T-helper 9 cell (primary cell): ENCODE results near the gene SPOUT1.
A peak's percentile ranks its signal among the peaks of the same experiment; 100 is the strongest.

ENCODE experiments used
- DNase-seq: peaks from one replicate; pipeline ENCODE4 v3.0.0-alpha.2; 2020

The SPOUT1 gene

DNA sequence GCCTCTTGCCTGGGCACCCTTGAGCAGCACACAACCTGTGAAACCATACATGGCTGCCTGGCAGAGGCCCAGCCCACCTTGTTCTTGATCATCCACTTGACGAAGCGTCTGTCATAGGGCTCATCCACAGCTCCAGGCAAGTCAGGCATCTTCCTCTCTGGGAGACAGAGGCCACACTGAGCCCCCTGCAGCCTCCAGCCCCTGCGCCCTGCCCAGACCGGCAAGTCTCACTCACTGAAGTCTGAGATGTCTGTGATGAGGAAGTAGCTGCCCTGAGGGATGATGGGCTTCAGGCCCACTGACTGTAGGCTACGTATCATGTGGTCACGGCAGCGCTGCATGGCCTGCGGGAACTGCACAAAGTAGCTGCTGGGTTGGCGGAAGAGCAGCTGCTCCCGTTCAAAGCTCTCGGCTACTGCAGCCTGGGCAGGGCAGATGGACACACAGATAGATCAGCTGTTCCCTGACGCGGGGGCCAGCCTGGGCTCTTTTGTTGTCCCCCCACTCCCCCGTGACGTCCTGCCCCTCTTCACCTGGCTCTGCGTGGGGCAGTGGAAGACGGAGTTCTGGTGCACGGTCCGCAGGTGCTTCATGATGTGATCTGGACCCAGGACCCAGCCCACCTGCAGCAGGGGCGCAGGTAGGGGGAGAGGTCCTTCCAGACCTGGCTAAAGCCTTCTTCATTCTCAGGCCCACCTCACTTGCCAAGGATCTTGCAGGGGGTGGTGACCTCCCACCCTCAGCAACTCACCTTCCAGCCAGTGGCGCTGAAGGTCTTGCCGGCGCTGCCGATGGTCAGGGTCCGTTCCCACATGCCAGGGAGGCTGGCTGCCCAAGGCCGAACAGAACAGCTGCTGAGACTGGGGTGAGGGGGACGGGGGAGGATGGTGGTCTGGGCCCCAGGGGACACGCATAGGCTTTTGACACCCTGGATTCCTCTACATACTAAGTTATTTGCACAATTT is 5.9 kb upstream of the SPOUT1 start:
- DNase-seq: no peak

DNA sequence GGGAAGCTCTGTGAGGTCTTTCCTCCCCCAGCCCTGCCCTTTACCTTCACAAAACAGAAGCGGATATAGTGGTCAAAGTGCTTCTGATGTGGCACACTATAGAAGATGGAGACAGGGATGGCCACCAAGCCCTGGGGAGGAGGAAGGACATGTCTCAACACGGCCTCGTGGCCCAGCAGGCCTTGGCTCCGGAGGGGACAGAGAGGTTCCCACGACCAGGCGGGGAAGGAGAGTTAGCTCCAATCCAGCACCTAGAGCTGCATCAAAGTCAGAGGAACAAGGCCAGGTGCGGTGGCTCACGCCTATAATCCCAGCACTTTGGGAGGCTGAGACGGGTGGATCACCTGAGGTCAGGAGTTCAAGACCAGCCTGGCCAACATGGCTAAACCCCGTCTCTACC is 4.1 kb upstream of the SPOUT1 start:
- DNase-seq: no peak

DNA sequence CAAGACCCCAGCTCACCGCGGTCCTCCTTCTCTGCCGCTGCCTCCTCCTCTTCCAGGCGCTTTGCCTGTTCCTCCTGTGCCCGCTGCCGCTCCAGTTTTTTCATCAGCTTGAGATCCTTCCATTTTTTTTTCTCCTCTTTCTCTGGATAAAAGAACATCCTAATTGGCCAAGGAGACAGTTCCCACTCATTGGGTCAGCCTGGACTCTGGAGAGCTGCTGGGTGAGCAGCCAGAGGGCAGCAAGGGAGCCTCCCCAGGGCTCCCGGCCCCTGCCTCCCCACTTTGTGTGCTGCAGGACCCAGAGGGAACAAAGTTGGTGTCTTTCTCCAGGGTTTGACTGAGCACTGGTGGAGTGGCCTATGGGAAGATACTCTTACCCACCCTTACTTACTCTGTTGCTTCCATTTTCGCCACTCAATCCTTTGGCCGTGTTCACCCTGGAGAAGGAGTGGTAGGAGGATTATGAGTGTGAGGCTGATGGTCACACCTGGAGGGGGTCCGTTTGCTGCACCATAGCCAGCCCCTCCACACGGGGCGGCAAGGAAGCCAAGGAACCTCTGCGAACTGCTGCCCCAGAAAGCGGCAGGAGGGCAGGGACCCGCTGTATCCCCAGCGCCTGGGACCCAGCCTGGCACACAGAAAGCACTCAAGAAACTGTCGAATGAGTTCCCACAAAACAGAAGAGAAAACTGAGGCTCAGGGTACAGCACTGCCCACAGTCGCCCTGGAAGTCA is 708 bp downstream of the SPOUT1 start:
- no peak for DNase-seq

DNA sequence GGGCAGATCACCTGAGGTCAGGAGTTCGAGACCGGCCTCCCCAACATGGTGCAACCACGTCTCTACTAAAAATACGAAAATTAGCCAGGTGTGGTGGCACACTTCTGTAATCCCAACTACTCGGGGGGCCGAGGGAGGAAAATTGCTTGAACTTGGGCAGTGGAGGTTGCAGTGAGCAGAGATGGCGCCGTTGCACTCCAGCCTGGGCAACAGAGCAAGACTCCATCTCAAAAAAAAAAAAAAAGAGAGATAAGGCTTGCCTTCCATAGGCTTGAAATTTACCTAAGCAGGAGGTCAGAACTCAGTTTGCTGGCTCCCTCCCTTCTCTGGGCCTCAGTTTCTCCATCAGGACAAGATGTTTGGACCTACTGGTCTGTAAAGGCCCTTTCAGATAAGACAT is 1.3 kb downstream of the SPOUT1 start:
- no peak for DNase-seq

DNA sequence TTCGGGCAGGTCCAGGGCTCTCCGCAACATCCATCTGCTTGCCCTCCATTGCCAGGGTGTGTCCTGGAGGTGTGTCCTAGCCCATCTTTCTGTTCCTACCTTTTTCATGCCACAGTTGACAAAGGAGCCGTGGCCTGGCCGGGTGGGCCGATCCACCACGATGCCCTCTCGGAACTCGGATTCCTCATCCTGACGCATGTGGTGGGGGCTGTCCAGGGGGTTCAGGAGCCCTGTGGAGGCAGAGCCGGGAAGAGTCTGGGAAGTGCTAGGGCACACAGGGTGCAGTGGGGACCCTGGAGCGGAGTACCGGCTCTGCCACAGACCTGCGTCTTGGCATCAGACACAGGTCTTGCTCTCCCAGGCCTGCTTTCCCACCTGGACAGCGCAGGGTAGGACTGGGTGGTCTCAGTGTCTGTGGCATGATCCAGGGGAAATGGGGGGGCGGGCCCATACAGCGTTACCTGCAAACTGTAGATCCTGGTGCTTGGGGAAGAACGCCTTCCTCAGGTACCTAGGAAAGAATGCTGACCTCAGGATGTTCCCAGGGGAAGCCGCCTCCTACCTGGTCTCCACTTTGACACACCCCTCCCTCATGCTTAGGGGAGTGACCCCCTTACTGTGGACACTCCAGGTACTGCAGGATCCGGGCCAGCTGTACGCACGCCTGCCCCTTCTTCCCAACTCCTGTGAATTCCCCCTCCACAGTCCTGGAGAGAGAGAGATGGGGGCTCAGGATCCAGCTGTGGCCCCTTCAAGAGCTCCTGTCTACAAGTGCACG is 3.5 kb downstream of the SPOUT1 start:
- no peak for DNase-seq

DNA sequence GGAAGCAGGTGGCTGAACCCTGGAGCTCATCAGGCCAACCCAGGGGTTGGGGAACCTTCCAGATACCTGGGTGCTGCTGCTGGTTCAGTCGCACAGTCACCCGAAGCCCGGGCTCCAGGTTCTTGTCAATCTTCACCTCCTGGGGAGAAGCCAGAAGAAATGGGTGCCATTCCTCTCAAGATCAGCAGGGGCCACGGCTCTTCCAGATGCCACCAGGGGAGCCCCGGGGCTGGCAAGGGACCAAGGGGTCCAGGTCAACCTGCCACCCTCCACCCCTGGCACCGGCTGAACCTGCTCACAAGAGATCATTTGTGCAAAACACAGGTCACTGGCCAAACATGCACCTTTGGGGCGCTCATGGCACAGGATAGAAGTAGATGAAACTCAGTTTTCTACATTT is 4.7 kb downstream of the SPOUT1 start:
- no peak for DNase-seq

DNA sequence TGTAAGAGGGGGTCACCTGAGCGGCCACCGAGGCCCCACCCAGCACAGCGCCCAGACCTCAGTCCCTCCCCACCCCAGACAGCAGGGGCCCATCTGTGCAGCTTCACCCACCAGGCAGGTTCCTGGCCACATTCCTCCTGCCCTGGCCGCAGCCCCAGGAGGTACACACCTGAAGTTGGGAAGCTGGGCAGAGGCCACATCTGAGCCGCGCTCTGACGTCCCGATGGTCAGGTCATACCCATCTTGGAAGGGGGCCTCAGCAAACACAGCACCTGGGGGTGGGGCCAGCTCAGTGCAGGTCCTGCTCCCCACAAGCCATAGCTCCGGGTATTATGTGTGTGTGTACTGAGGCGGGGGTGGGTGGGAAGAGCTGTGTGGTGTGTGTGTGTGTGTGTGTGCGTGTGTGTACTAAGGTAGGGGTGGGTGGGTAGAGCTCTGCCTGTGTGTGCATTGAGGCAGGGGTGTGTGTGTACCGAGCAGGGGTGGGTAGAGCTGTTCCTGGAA is 5.6 kb downstream of the SPOUT1 start:
- DNase-seq: no peak

DNA sequence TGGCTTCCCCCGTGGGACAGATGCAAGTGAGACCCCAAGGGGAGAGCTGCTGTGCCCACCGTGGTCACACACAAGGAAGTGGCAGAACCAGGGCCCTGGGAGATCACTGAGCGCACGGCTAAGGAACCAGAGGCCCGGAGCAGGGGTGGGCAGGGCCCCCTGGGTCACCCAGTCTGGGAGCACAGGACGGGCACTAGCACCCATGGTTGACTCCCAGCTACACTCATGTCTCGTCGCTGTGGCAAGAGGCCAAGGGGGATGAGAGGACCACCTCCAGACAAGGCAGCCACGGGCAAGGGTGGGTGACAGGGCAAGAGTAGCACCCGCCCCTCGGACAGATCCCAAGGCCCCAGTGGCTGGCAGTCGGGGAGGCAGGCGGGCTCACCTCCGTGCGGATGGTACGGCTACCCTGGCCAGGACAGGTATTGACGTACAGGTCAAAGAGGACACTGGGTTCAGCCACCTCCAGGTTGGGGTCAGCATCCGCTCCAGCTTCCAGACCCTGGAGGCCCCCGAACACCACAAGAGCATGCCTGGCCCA is 6.2 kb downstream of the SPOUT1 start:
- no peak for DNase-seq

DNA sequence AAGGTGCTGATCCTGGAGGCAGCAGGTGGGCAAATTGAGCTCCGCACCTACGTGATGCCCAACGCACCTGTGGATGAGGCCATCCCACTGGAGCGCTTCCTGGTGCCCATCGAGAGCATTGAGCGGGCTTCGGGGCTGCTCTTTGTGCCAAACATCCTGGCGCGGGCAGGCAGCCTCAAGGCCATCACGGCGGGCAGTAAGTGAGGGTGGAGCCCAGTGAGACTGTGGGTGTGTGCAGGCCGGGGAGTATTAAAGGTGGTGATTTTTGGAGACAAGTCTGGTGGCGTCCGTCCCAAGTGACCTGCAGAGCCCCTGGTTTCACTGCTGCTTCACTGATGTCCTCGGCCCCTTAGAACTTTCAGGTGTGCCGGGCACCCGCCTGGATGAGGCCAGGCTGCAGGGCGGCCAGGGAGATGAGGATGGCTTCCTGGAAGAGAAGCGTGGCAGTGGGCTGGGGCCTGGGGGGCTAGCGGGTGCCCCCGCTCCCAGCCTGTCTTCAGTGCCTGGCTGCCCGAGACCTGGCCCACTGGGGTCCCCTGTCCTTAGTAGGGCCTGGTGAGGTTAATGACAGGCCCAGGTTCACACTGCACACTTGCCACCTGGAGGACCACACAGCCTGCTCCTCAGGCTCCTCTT is 7.1 kb downstream of the SPOUT1 start:
- no peak for DNase-seq

DNA sequence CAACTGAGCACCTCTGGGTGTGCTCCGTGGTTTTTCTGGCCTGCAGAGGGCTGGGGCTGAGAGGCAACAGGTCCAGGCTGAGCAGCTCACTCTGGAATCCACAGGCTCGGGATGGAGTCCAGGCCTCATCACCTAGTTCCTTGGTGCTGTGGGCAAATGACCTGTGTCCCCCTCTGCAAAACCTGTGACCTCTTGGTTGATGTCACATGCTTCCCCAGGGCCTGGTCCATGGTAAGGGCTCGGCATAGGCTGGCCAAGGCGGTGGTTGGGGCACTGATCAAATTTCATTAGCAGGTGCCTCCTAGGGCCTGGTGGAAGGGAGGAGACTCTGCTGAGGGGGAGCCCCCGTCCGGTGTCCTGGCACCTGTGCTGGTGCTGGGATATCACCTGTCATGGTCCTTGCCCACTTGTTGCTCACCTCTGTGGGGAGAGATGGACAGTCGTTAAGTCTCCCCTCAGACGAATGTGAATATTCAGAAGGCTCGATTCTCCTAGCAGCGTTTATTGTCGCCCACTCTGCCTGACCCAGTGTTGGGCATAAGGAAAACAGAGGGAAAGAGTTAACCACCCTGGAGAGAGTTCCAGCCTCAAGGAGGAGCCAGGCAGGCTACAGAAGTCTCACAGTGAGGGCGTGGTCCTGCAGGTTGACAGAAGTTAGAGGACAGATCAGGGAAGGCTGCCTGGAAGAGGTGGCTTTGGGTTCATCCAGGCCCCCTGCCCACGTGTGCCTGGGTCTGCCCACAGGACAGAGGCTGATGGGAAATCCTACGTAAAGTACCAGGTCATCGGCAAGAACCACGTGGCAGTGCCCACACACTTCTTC is 7.8 kb downstream of the SPOUT1 start:
- DNase-seq: no peak

DNA sequence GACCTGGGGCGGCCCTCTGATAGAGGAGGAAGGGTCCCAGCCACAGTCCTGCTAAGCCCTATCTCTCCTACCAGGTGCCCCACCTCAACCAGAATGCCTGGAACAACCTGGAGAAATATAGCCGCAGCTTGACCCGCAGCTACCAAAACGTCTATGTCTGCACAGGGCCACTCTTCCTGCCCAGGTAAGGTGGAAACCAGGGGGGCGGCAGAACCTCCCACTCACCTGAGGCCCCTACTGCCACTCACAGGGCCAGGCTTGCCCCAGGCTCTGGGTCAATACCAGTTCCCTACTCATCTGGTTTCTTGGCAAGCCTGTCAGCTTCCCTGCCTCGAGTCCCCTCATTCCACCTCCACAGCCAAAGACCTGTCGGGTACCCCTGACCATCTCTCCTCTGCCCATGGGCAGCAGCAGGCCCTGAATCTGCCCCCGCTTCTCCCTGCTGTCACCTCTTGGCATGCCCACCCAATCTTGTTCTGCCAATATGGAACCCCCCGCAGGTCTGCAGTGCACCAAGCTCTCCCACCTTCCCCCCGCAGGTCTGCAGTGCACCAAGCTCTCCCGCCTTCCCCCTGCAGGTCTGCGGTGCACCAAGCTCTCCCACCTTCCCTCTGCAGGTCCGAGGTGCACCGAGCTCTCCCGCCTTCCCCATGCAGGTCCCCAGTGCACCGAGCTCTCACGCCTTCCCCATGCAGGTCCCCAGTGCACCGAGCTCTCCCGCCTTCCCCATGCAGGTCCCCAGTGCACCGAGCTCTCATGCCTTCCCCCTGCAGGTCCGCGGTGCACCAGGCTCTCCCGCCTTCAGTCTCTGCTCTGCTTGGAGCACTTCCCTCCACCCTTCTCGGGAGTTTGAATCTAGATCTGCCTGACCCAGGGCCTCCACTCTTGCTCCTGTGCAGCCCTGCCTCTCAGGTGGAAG is 8.7 kb downstream of the SPOUT1 start:
- DNase-seq: no peak

DNA sequence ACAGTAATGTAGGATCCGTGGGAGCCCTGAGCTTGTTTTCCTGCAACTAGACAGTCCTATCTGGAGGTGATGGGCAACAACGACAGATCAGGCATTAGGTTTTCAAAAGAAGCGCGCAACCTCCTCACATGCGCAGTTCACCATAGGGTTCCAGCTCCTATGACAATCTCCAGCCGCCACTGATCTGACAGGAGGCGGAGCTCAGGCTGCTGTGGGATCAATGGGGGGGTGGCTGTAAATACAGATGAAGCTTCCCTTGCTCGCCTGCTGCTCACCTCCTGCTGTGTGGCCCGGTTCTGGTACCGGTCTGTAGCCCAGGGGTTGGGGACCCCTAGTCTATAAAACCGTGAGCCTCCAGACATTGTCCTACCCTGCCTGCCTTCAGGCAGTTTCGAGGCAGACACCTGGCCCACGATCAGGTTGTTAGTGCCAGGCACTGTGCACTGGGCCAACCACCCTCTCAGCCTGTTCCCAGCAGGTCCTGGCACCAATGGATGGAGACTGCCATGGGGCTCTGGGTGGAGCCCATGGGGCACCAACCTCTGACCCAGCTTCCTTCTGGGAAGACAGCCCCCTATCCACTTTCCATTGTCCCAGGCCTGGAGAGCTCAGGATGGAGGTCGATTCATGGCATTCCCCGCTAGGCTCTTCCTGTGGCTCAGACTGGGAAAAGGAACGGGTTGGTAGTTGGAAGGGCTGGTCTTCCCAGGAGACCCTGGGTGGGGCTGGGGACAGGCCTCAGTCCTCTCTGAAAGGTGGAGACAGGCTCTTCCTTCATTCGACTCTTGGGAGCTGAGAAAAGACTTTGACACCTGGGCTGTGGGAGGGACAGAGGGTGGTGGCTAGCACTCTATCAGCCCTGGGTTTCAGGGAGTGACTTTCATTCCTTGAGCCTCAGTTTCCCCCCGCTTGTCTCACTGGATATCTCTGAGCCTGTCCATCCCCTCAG is 9.6 kb downstream of the SPOUT1 start:
- DNase-seq: no peak

DNA sequence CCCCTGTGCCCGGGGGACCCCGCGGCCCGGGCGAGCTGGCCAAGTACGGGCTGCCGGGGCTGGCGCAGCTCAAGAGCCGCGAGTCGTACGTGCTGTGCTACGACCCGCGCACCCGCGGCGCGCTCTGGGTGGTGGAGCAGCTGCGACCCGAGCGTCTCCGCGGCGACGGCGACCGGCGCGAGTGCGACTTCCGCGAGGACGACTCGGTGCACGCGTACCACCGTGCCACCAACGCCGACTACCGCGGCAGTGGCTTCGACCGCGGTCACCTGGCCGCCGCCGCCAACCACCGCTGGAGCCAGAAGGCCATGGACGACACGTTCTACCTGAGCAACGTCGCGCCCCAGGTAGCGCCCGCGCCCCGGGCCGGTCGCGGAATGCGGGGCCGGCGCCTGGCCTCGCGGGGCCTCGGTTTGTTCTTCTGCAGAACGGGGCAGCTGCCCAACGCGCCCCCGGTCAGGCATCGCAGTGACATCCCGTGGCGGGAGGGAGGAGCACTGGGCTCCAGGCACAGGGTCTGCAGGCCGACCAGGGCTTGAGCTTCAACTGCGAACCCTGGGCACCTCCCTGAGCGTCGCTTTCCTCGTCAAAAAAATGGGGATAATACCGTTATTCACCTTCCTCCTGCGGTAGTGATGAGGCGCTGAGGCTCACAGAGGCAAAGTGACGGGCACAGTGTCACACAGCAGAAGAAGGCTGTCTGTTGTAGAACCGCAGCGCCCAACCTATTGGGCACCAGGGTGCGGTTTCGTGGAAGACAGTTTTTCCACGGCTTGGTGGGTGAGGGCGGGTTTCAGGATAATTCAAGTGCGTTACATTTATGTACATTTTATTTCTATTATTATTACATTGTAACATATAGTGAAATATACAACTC is 10.5 kb downstream of the SPOUT1 start:
- peak; percentile 27 for DNase-seq

DNA sequence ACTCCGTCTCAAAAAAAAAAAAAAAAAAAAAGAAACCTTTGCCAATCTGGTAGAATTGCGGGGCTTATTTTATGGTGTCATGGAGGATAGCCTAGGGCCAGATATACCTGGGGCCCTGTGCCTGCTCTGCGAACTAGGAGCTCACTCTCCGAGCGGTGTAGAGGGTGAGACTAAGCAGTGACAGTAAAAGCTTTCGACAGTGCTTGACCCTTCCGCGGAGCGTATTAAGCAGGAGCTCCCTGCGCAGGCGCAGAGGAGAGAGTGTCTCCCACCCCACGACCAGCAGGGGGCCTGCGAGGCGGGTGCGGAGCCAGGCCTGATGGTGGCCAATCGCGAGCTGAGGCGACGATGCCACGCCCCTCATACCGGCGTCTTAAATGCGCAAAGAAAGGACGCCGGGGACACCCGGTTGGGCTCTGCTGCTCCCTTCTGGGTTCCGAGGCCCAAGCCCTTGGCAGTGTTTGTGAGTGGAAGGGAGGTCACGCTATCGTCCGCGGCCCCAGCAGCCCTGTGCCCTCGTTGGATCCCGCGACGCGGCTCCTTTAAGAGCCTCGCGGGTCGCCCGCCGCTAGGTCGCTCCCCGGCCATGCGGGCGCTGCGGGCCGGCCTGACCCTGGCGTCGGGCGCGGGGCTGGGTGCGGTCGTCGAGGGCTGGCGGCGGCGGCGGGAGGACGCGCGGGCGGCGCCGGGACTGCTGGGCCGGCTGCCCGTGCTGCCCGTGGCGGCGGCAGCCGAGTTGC is 11.3 kb downstream of the SPOUT1 start, which contains the start of gene ENDOG:
Gene ENDOG, plus strand, starts transcription at position 402 of the 740 bp plus-strand sequence. Its CDS starts 185 bp downstream, at position 587.
- peak; percentile 97 for DNase-seq

DNA sequence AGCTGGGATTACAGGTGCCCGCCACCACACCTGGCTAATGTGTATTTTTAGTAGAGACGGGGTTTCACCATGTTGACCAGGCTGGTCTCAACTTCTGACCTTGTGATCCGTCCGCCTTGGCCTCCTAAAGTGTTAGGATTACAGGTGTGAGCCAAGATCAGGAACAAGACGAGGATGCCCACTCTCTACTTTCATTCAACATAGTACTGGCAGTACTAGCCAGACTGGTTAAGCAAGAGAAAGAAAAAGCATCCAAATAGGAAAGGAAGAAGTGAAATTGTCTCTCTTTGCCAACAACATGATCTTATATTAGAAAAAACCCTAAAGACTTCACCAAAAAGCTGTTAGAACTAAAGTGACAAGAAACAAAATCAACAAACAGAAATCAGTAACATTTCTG is 18.7 kb downstream of the SPOUT1 start:
- DNase-seq: no peak

DNA sequence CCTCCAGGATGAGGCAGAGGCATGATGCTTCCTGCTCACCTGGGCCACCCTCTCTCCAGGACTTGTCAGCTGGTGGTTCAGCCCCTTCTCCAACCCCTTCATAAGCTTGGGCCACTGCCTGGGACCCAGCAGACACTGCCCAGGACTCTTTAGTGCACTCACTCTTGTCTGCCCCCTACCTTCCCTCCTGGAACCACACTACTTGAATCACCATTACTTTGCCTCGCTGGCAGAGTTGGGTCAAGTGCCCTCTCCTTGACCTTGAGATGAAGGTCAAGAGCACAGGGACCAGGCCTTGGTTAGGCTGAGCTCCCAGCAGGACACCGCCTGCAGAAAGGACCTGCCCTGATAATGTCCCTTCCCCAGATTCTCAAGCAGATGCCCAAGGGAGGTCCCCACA is 19.8 kb downstream of the SPOUT1 start:
- no peak for DNase-seq

DNA sequence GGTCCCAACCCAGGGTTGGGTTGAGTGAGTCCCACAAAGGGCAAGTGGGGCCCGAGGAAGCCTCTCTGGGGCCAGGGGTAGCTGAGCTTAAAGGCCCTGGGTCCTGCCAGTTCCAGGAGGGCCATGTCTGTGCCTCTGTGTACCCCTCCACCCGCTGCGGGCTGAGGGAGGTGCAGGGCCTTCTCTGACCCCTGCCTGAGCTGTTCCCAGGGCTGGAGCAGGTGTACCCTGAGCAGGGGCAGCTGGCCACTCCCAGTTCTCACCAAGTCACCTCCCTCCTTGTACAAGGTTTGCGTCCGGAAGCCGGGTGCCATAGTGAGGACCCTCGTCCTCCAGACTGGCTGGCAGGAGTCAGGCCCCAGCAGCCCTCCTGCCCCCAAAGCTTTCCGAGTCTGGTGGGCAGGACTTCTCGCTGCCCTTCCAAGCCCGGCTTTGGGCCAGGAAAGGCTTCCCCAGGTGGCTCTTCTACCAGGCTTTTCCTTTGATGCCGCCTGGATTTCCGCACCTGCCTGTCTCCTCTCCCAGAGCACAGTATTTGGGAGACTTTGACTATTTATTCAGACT is 20.5 kb downstream of the SPOUT1 start:
- no peak for DNase-seq
